ENCODE results near the gene CACNA1G.

Gene CACNA1G

DNA sequence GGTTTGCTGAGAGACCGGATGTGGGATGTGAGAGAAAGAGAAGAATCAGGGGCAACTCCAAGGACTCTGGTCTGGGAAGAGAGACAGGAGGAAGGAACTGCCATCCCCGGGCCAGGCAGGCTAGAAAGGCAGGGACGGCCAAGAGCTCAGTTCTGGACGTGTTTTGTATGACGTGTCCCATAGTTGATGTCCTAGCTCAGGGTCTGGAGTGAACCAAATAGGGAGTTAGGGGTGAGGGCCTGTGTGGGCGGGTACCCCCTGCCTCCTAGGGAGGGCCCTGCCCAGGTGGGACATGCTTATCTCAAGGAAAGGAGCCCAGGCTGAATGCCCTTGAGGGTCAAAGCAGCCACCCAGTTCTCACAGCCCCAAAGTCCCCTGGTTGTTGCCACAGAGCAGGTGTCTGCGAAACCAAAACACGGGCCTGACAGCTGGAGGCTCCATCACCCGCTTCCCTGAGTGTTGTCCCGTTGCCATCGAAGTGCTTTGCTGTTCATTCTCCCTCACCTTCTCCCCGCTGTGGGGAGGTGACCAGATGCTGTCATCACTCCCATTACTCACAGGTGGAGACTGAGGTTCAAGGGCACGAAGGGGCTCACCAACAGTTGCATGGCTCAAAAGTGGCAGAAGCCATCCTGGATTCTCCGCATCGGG lies 81.7 kb downstream of the CACNA1G start:
- TF ChIP-seq ZFX (IDR thresholded peaks at IDR 0.05; ENCODE audit: borderline replicate concordance), result no peak
- TF ChIP-seq, protein P1, sequence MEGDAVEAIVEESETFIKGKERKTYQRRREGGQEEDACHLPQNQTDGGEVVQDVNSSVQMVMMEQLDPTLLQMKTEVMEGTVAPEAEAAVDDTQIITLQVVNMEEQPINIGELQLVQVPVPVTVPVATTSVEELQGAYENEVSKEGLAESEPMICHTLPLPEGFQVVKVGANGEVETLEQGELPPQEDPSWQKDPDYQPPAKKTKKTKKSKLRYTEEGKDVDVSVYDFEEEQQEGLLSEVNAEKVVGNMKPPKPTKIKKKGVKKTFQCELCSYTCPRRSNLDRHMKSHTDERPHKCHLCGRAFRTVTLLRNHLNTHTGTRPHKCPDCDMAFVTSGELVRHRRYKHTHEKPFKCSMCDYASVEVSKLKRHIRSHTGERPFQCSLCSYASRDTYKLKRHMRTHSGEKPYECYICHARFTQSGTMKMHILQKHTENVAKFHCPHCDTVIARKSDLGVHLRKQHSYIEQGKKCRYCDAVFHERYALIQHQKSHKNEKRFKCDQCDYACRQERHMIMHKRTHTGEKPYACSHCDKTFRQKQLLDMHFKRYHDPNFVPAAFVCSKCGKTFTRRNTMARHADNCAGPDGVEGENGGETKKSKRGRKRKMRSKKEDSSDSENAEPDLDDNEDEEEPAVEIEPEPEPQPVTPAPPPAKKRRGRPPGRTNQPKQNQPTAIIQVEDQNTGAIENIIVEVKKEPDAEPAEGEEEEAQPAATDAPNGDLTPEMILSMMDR (IDR thresholded peaks at IDR 0.05), result no peak
- H3K27ac ChIP-seq, result no peak overlapping the region

GRCh38 chr17:50642722-50643656 lies 82.5 kb downstream of the CACNA1G start:
- no peak overlapping the region for H3K27ac ChIP-seq

GRCh38 chr17:50645748-50646682 lies 85.5 kb downstream of the CACNA1G start:
- TF ChIP-seq, protein P1 (IDR thresholded peaks at IDR 0.05), result no peak
- TF ChIP-seq ZFX (IDR thresholded peaks at IDR 0.05; ENCODE audit: borderline replicate concordance), result no peak
- H3K27ac ChIP-seq, result no peak overlapping the region

More at GRCh38 chr17:50642722-50643656, 82.5 kb downstream of the CACNA1G start:
- TF ChIP-seq, protein P1 (IDR thresholded peaks at IDR 0.05), result no peak
- TF ChIP-seq ZFX (IDR thresholded peaks at IDR 0.05; ENCODE audit: borderline replicate concordance), result no peak

DNA sequence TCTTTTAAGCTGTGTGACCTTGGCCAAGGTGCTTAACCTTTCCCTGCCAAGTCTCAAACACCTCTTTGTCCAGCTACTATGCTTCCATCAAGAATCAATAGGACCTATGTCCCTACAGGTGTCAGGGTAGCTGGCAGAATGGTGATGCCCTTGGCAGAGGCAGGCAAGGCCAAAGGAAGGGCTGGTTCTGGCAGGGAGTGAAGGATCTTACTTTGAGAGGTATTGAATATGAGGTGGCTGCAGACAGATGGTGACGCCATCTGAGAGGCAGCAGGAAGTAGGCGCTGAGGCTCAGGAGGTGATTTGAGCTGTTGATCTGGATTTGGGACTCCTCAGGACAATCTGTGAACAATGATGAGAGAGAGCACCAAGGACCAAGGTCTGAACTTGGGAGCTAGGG lies 86.7 kb downstream of the CACNA1G start:
- no peak overlapping the region for H3K27ac ChIP-seq
- TF ChIP-seq, protein P1 (IDR thresholded peaks at IDR 0.05), result no peak
- no peak for TF ChIP-seq ZFX (IDR thresholded peaks at IDR 0.05; ENCODE audit: borderline replicate concordance)

GRCh38 chr17:50649042-50649908 lies 88.8 kb downstream of the CACNA1G start:
- 0 out of 2 replicates have a peak overlapping the region, but pooled peaks have one; percentile 6 for H3K27ac ChIP-seq
- TF ChIP-seq ZFX (IDR thresholded peaks at IDR 0.05; ENCODE audit: borderline replicate concordance), result no peak
- TF ChIP-seq, protein P1 (IDR thresholded peaks at IDR 0.05), result no peak

GRCh38 chr17:50651661-50652060 lies 91.1 kb downstream of the CACNA1G start:
- no peak overlapping the region for H3K27ac ChIP-seq
- TF ChIP-seq ZFX (IDR thresholded peaks at IDR 0.05; ENCODE audit: borderline replicate concordance), result no peak
- TF ChIP-seq, protein P1 (IDR thresholded peaks at IDR 0.05), result no peak

Data from 22Rv1 (cell line).